GM12878 (cell line): ENCODE measurements around the gene RFX3.

ENCODE experiments used
- BRCA1 ChIP-seq: IDR thresholded peaks from 2 replicates; pipeline ENCODE4 v1.6.1; 2011; ENCODE audit warnings: low read depth, low read length, improper control_type of control experiment
- EZH2 ChIP-seq: IDR thresholded peaks from 2 replicates; pipeline ENCODE4 v1.6.1; 2012; ENCODE audit warnings: low read depth, mild to moderate bottlenecking, control low read depth, inconsistent platforms, low read length, borderline replicate concordance; ENCODE audit not compliant: control insufficient read depth
- FOXM1 ChIP-seq: IDR thresholded peaks from 2 replicates; pipeline ENCODE4 v1.6.1; 2012; ENCODE audit warnings: low read depth, mild to moderate bottlenecking, inconsistent platforms, low read length, moderate library complexity
- MXI1 ChIP-seq: fragments of 150-350 bp; IDR thresholded peaks from 2 replicates; pipeline ENCODE4 v1.6.1; 2011; ENCODE audit warnings: low read depth, mild to moderate bottlenecking, inconsistent platforms, low read length, improper control_type of control experiment
- MYC ChIP-seq: IDR thresholded peaks from 2 replicates; pipeline ENCODE4 v1.6.1; 2011; ENCODE audit warnings: mild to moderate bottlenecking, low read length, moderate library complexity, inconsistent platforms; ENCODE audit not compliant: insufficient read depth, insufficient replicate concordance, insufficient read length, severe bottlenecking
- NR2C1 ChIP-seq: fragments of 450-650 bp; IDR thresholded peaks from 2 replicates; pipeline ENCODE4 v1.6.1; 2017; ENCODE audit warnings: antibody characterized with exemption, mild to moderate bottlenecking, moderate library complexity
- NRF1 ChIP-seq: conservative IDR thresholded peaks from 2 replicates; pipeline ENCODE4 v1.6.1; 2011; ENCODE audit warnings: mild to moderate bottlenecking, low read depth, low read length, improper control_type of control experiment
- PAX8 ChIP-seq: fragments of 450-650 bp; IDR thresholded peaks from 2 replicates; pipeline ENCODE4 v1.6.1; 2017; ENCODE audit warnings: mild to moderate bottlenecking, moderate library complexity
- POLR2A ChIP-seq: IDR thresholded peaks from 2 replicates; pipeline ENCODE4 v1.6.1; 2011; ENCODE audit warnings: low read depth, mild to moderate bottlenecking, low read length
- RBBP5 ChIP-seq: fragments of 200-600 bp; sonication (generic); conservative IDR thresholded peaks from 2 replicates; pipeline ENCODE4 v1.6.1; 2016
- TCF7 ChIP-seq: IDR thresholded peaks from 2 replicates; pipeline ENCODE4 v1.6.1; 2014; ENCODE audit warnings: antibody characterized with exemption, borderline replicate concordance
- TF ChIP-seq, protein P1 (sequence below), 3 experiments: IDR thresholded peaks in 2 of 3; conservative IDR thresholded peaks in 1 of 3; 2 replicates each; pipeline ENCODE4 v1.5.1; 2011; ENCODE audit warnings: low read depth in 3 of 3, low read length in 3 of 3, mild to moderate bottlenecking in 3 of 3, control low read depth in 2 of 3, moderate library complexity in 2 of 3, inconsistent platforms in 1 of 3, mixed read lengths in 1 of 3; ENCODE audit not compliant: control insufficient read depth in 2 of 3, insufficient read depth in 1 of 3; ENCODE audit errors: extremely low read depth in 1 of 3
- TF ChIP-seq, protein P2 (sequence below): fragments of 450-650 bp; IDR thresholded peaks from 2 replicates; pipeline ENCODE4 v1.6.1; 2014; ENCODE audit warnings: mild to moderate bottlenecking
- TF ChIP-seq, protein P3 (sequence below): IDR thresholded peaks from 2 replicates; pipeline ENCODE4 v1.6.1; 2011; ENCODE audit warnings: low read depth, low read length, improper control_type of control experiment, borderline replicate concordance

DNA sequence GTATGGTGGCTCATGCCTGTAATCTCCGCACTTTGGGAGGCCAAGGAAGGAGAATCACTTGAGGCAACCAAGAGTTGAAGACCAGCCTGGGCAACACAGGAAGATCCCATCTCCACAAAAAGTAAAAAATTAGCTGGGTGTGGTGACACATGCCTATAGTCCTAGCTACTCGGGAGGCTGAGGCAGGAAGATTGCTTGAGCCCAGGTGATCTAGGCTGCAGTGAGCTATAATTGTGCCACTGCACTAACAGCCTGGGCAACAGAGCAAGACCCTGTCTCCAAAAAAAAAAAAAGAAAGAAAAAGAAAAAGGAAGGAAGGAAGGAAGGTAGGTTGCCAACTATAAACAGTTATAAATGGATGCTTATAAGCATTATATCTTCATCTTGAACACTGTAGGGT lies 51.0 kb downstream of the RFX3 start:
- TF ChIP-seq, protein P1, sequence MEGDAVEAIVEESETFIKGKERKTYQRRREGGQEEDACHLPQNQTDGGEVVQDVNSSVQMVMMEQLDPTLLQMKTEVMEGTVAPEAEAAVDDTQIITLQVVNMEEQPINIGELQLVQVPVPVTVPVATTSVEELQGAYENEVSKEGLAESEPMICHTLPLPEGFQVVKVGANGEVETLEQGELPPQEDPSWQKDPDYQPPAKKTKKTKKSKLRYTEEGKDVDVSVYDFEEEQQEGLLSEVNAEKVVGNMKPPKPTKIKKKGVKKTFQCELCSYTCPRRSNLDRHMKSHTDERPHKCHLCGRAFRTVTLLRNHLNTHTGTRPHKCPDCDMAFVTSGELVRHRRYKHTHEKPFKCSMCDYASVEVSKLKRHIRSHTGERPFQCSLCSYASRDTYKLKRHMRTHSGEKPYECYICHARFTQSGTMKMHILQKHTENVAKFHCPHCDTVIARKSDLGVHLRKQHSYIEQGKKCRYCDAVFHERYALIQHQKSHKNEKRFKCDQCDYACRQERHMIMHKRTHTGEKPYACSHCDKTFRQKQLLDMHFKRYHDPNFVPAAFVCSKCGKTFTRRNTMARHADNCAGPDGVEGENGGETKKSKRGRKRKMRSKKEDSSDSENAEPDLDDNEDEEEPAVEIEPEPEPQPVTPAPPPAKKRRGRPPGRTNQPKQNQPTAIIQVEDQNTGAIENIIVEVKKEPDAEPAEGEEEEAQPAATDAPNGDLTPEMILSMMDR (IDR thresholded peaks at IDR 0.05 in 2 of 3, conservative IDR thresholded peaks at IDR 0.05 in 1 of 3; ENCODE audit: control insufficient read depth in 2 of 3, extremely low read depth in 1 of 3, insufficient read depth in 1 of 3, low read depth in 3 of 3, low read length in 3 of 3), result no peak
- TF ChIP-seq FOXM1 (no peak), TCF7 (no peak), BRCA1 (no peak), EZH2 (no peak), RBBP5 (no peak), NR2C1 (no peak), MXI1 (no peak), NRF1 (no peak), MYC (no peak), PAX8 (no peak), POLR2A (no peak)
- TF ChIP-seq, protein P2, sequence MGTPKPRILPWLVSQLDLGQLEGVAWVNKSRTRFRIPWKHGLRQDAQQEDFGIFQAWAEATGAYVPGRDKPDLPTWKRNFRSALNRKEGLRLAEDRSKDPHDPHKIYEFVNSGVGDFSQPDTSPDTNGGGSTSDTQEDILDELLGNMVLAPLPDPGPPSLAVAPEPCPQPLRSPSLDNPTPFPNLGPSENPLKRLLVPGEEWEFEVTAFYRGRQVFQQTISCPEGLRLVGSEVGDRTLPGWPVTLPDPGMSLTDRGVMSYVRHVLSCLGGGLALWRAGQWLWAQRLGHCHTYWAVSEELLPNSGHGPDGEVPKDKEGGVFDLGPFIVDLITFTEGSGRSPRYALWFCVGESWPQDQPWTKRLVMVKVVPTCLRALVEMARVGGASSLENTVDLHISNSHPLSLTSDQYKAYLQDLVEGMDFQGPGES, result no peak
- TF ChIP-seq, protein P3, sequence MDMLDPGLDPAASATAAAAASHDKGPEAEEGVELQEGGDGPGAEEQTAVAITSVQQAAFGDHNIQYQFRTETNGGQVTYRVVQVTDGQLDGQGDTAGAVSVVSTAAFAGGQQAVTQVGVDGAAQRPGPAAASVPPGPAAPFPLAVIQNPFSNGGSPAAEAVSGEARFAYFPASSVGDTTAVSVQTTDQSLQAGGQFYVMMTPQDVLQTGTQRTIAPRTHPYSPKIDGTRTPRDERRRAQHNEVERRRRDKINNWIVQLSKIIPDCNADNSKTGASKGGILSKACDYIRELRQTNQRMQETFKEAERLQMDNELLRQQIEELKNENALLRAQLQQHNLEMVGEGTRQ, result no peak
